Stimulated activated naive CD8-positive, alpha-beta T cell treated with anti-CD3 and anti-CD28 coated beads, Interleukin-15, Interleukin-2, amounts not matched to agents 100 U/mL and 50 U/mL, for 24 hours (primary cell): ENCODE data around the gene RAPGEF5.

Source experiments
- ATAC-seq: fragments of 150-1000 bp; cut with Tn5 transposase; one replicate; pipeline ENCODE4 v1.10.0; 2021
- DNase-seq: peaks from one replicate; pipeline ENCODE4 v3.0.0; 2021

RAPGEF5 gene

DNA sequence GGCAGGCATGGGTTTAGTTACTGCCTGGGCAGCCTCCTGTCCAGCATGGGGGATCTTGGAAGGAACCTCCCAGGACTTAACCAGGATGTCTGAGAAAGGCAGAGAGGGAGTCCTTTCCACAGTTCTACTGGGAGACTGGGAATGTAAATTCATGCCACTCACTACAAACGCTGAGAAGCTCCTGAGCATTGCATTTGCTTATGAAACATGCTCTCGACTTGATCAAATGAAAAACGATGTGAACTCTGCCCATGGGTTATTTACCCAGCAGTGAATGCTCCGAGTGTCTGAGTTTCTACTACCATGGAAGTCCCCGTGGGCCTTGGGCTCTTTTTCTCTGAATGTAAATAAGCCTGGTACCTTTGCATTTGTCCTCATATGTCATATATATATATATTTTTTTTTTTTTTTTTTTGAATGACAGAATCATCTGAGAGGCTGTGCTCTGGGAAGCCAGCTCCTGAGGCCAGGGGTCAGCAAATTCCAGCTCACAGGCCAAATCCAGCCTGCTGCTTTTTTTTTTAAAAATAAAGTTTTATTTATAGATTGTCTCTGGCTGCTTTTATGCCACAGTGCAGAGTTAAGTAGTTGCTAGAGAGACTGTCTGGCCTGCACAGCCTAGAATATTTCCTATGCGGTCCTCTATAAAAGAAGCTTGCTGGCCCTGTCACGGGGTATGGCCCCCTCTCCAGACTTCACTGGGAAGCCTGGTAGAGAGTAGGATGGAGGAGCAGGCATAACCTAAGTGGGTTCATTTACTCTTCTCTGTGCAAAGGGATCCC lies 21.4 kb upstream of the RAPGEF5 start:
- ATAC-seq (no peak), DNase-seq (no peak)

DNA sequence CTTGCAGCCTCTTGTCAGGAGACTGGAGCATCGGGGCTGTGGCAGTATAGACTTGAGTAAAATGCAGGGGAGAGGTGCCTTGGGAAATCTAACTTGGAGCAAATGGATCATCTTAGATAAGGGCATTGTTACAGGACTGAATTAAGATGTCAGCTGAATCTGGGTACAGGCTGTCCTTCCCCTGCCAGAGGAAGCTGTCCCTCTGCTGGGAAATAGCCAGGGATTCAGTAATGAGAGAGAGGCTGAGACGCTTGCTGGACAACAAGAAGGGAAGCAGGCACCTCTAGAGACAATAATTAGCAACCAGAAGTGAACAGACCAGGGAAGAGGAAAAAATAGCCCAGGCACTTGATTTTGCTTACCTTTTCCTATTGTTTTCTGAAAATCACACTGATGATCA lies 20.7 kb upstream of the RAPGEF5 start:
- ATAC-seq = no peak
- DNase-seq = no peak

DNA sequence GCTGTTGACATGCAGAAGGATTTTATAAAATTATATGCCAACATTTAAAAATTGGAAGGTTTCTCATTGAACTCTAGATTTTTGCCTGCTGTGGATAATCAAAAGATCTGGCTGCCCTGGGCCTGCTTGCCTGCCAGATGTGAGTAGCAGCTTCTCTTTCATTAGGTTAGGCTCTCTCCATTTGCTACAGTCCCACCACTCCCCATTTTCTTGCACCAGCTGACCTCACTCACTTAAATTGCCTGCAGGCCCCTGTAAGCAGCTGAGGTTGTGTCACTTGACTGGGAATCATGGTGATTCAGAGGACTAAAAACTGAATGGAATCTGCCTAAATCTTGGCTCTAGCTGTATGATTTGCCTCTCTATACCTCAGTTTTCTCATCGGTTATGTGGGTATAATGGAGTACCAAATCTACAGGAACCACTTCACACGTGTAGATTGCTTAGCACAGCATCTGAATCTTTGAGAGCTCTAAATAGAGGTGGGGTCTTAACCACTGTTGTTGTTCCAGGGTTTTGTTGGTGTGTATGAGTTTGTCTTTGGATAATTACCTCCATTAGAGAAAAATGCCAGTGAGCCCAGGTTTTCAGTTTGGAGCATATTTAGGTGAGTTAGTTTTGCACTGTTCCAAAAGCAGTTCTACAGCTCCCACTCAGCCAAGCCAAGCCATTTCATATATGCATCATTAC lies 18.6 kb upstream of the RAPGEF5 start:
- ATAC-seq (no peak), DNase-seq (no peak)

DNA sequence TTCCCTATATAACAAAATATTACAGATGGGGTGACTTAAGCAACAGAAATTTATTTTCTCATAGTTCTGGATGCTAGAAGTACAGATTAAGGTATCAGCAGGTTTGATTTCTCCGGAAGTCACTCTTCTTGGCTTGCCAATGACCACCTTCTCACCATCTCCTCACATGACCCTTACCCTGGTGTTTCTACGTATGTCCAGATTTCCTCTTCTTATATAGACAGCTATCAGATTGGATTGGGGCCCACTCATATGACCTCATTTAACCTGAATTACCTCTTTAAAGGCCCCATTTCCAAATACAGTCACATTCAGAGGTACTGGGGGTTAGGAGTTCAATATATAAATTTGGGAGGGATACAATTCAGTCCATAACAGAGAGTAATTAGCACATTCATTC lies 17.0 kb upstream of the RAPGEF5 start:
- ATAC-seq = no peak
- DNase-seq = no peak

DNA sequence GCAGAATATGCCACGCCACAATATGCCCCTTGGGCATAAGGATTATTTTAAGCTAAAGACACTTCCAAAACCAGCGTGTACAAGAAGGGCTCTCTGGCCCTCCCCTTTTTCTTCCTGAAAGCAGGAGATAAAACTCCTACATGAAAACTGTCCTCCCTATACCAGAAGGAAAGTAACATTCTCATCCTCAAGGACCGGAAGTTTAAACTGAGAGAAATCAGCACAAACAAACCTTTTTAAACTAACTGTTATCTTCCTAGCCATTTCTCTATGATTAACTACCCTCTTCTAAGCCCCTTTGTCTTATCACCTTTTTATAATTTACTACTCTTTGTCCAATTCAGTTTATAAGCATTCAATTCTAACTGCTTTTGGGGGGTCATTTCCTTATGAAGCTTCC lies 16.4 kb upstream of the RAPGEF5 start:
- no peak for ATAC-seq
- no peak for DNase-seq

DNA sequence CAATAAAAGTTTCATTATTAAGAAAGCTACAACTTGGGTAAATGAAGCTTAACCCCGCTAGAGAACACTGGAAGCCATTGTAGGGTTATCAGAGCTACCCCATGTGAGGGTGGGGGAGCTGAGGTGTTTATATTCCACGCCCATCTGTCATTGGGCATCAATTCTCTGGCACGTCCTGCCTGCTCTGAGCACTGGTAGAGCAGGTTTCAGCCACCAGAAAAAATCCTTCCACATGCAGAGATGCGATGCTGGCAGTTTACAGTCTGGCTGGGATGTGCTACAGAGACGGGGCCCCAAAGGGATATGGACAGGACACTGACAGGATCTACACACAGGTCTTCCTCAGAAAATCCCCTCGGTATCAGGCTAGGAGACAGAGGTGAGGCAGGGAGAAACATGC lies 15.9 kb upstream of the RAPGEF5 start:
- ATAC-seq = no peak
- DNase-seq = no peak

DNA sequence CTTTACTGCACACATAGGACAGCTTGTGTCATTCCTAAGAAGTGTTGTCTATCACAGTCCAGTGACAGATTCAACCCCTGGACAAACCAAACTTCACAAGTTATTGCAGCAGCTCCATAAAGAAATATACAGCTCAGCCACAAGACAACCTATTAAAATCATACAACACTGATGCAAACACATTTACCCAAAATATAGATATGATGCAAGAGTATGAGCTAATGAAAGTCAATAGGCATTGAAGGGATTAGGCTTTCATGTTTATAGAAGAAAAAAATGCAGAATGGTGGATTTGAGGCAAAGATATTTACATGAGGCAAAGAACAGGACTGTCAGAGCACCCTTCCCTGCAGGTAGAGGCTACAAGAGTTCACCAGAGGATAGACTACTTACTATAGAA lies 14.9 kb upstream of the RAPGEF5 start:
- DNase-seq (no peak), ATAC-seq (no peak)

DNA sequence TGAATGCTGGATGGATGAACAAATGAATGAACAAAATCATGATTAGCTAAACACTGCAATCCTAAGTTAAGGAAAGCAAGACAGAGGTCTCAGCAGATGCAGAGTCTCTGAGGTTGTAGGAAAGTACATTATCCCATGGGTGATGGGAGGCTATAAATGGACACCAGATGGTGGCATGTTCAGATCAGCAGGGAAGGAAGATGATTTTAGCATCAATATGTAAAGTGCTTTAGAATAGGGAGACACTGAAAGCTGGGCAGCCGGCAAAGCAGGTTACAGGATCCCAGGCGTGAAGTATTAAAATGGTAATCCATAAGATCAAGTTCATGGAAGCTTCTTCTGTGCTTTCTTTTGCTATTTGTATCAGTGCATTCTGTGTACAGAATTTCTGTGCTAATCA lies 7.9 kb upstream of the RAPGEF5 start:
- ATAC-seq = no peak
- no peak for DNase-seq

DNA sequence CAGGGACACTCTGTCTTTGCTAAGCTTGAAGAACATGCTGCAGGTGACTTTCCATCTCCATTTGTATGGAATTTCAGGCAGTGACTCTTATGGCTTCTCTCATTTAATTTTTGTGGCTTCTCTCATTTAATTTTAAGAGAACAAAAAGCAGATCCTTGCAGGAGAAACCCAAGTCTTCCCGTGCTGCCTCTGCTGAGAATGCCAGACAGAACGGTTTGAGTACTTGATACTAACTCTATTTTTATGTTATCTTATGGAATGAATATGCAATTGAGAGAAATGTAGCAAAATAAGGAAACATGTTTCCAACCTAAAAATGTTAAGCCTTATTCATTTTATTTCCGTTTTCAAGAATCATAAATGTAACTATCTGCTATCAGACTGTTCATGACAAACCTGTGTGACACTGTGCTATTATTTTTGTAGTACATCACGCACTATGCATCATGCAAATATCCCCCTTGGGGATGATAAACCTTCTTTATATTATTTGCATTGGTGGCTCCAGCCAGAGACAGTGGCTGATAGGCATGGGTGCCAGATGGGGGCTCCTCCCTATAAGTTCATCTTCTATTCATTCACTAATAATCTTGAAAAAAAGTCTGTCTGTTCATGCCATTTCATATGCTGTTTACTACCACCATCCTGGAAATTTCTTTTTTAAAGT lies 6.9 kb upstream of the RAPGEF5 start:
- DNase-seq (no peak), ATAC-seq (no peak)

DNA sequence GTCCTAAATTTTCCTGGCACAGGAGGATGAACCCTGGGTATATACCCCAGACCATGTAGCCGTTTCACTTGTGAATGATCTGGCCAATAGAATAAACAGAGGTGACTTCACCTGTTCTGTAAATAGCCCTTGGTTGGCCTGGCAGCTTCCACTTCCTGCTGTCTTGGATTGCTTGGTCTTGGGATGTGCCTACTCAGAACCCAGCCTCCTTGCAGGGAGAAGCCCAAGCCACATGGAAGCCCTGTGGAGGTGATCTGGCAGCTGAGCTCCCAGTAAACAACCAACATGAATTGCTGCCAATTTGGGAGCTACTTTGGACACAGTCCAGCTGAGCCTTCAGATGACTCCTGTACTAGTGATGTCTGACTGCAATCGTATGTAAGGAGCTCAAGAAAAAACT lies 4.8 kb upstream of the RAPGEF5 start:
- ATAC-seq = no peak
- DNase-seq = no peak

DNA sequence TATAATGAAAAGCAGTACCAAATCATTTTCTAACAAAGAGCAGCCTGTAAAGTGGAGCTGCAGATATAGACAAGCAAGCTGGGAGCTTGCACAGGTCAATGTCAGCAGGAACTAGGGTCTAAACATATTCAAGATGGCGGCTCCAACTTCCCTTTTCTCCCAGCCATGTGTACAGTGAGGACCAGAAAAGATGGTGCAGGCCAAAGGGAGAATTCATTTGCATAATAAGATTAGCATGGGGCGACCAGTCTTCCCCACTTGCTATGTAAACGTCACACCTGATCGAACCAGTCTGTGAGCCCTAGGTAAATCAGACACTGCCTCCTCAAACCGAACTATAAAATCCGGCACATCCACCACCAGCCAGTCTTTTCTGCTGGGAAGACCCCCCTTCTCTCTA lies 4.4 kb upstream of the RAPGEF5 start:
- no peak for DNase-seq
- no peak for ATAC-seq

DNA sequence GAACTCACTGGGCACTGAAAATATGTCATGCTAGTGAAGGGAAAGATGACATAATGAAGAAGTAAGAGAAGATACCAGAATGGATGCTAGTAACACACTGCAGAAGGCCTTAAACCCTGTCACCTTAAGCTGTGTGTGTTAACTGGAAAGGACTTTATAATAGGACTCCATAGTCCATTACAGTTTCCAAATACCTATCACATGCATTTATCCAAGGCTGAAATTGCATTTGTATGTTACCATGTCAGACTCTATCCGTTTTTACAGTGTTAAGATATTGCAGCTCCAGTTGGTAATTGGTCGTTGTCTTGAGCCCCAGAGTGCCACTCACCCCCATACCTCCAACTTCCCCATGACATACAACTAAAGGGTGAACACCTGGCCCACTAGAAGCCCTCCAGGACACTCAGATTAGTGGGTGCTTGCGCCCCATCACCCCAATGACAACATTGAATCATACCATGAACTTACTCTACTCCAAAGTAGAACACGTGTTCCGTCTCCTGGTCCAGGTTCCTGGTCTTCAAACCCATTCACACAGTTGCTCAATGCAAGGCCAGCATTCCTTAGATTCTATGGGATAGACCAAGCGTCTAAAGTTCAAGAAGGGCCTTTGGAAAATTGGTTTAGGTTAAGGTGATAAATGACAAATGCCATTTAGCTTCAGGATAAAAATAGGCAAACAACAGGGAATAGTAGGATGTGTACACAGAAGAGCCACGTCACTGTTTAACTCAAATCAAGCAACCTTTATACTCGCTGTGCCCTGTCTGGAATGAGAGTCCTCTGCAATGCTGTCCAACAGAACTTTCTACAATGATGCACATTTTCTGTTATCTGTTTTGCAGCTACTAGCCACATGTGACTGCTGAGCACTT lies 2.1 kb upstream of the RAPGEF5 start:
- no peak for ATAC-seq
- no peak for DNase-seq

DNA sequence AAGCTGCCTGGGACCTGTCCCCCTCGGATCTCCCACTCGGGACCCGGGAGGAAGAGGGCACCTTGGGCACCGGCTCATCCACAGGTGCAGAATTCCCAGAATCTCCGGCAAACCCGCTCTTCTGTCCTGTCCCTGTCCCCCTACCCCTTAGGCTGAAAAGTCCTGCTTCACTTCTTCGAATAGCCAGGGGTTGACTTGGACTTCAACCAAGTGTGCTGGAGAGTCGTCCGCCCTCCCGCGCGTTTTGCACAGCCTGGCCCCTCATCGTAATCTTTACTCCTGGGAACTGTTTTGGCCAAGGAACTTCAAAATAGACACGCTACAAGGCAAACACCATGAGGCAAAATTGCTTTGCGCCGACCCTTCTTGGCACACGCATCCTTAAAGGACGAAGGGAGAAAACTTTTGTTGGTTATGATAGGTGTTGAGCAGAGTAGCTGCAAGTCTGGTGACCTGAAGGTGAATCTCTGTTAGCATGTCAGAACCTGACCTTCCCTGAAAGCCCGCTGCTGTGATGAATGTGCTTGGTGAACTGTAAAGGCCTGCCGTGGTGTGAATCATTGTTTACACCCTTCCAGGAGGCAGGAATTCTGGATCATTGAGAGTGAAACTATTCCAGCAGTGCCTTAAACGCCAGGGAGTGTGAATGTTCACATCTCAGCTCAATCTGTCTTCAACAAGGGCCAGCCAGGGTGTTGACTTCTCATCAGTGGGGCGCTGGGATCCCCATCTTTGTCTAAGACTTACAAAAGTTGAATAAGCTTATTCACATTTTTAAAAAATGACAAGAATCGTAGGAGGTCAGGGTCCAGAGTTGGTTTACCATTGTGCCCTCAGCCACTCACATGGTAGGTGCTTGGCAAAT lies 589 bp upstream of the RAPGEF5 start:
- DNase-seq (no peak), ATAC-seq (no peak)

DNA sequence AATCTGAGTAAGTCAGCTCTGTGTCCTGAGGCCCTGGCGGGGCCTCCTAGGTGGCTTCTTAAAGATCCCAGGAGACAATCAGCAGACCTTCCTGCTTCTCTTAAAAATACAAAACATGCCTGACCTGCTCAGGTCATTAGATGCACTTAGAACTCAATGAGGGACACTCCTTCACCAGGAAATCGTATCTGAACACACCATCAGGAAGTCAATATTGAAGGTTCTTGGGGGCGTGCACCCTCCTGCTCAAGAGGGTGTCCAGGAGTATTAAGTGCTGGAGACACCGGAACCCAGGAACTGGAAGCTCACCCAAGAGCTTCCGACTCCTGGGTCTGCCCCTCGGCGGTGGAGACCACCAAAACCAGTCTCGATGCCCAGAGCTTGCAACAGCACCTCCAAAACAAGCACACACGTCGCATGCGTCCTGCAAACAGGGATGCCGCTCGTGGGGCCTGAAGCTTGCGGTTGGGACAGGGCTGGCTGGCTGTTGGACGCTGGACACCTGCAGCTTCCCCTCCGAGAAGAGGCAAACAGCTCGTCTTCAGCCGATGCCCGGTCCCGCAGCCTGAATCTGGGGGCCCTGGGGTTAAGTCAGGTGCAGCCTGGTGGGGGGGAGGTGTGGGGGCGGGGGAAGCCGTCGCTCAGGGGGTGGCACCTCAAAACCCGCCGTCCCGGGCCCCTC lies 803 bp downstream of the RAPGEF5 start:
- DNase-seq = no peak
- no peak for ATAC-seq

DNA sequence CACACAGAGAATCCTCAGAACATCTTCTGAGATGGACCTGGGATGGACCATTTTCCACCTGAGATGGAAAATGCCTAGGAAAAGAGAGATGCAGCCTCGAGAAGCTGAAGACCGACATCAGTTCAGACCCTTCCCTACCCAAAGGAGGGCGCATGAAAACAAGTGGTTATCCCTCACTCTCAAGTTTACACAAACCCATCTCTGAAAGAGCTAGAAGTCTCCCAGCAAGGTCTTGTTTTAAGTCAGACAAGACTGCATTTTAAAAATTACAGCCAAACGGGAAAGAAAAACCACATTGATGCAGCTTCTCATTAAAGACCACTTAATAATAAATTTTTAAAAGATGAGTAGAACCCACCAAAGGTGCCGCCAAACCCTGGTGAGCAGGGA lies 1.3 kb downstream of the RAPGEF5 start:
- no peak for ATAC-seq

DNA sequence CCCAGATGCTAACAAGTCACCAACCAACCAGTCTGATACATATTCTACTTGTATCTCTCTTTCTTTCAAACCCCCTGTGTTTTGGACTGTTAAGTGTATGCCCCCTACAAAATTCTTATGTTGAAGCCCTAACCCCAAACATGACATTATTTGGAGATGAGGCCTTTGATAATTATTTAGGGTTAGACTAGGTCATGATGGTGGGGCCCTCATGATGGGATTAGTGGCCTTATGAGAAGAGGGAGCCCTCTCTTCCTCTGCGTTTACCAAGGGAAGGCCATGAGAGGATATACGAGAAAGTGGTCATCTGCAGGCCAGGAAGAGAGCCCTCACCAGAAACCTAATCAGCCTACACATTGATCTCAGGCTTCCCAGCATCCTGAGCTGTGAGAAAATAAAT lies 2.5 kb downstream of the RAPGEF5 start:
- DNase-seq = no peak
- no peak for ATAC-seq

More for the DNA sequence above, 1.3 kb downstream of the RAPGEF5 start:
- no peak for DNase-seq

DNA sequence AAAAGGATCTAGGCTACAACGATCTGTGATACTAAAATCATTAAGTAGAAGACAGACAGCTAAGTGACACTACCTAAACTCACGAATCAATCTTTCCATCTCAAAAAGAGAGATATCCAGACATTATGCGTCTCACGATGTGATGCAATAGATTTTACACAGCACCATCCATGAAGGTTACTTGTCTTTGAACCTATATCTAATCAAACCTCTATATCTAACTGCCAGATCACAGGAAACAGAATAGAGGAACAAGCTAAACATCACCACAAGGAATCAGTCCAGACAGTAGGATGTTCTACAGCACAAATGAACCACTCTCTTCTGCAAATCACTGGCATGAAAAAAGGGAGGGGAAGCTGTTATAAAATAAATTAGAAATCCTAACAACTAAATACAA lies 4.1 kb downstream of the RAPGEF5 start:
- DNase-seq (no peak), ATAC-seq (no peak)

DNA sequence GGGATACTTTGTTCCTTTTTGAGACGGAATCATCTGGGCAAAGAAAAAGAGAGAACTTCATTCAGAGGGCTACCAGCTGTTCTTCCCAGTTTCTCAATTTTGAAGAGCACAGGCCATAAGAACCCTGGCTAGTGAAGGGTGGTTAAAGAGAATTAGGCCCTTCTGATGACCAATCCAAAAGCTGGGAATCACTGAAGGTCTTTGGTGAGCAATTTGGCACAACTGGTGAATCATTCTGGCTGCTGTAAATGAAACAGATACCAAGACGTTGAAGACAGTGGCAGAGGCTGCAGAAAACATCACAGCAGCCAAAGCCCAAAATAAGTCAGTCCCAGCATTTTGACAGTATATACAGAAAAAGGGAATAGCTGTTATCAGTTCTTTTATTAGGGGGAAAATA lies 5.1 kb downstream of the RAPGEF5 start:
- ATAC-seq (no peak), DNase-seq (no peak)

DNA sequence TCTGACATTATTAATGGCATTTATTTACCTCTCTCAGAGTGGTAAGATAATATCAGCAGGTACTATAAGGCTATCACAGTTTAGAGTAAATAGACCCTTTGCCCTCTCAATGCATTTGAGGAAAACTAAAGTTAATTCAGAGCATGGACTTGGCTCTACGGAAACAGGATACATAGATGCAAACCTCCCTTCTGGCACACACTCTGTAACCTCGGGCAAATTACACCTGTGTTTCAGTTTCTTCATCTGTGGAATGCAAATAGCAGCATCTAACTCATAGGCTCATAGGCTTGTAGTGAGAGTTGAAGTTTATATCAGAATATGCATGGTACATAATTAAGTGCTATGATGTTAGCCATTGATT lies 5.6 kb downstream of the RAPGEF5 start:
- no peak for DNase-seq
- ATAC-seq = no peak

DNA sequence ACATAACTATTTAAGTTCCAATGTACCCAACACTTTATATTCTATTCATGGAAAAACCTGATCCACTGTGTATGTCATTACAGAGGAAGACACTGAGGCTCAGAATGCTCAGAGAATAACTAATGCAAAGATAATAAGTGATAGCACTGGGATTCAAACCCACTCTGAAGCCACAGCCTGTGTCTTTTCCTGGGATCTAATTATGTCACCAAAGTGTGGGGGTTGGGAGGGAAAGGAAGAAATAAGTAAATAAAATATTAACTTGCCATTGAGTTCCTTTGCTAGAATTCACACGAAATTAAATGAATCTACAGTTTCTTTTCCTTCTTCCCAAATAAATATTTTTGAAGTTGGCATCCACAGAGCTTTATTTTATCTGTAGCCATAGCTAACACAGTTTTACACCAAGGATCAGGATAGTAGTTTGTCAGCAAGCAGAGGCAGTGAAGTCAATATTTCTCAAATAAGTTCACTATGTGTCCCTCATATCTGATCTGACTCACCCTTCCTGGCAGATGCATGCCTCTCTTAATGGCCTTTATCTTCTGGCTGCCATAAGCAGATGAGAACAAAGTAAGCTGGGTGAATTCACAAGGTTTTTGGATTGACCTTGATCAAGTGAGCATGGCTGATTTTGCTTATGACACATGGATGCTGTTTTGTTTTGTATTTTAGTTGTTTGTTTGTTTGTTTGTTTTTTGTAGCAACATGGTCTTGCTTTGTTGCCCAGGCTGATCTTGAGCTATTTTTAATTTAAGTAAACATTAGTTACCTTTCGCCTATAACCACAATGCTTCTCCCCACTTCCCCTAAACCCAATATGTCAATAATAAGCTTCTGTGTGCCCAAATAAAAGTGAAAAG lies 6.3 kb downstream of the RAPGEF5 start:
- DNase-seq = no peak
- ATAC-seq = no peak
